ENCODE measurements around the gene TBX21.

Gene TBX21

GRCh38 chr17:47693731-47694580 lies 39.1 kb upstream of the TBX21 start, which contains the start of gene TBKBP1:
TBKBP1 (plus strand) TSS chr17:47694161; CDS start chr17:47696113, 1,952 bp downstream.
- DNase-seq (no peak), ATAC-seq (replicated peaks) (peak; percentile 33)
- Mint-ChIP-seq H3K4me1 (peaks cover 36 to 46% of the 10 kb centered on the region in 2 donors), H3K9me3 (no peaks in the 10 kb centered on the region), H3K27ac (peak within 1 kb of the TSS; percentile 91), H3K27me3 (no peaks in the 10 kb centered on the region), H3K4me3 (peak within 1 kb of the TSS; percentile 86 to 88), H3K36me3 (no peaks in the 10 kb centered on the region)

GRCh38 chr17:47694581-47695428 lies 38.2 kb upstream of the TBX21 start:
- DNase-seq (peak; percentile 51), ATAC-seq (replicated peaks) (peak; percentile 55 to 57)
- Mint-ChIP-seq H3K9me3 (no peaks in the 10 kb centered on the region), H3K27ac (peak overlapping the region; percentile 86), H3K27me3 (no peaks in the 10 kb centered on the region), H3K4me3 (peak overlapping the region; percentile 86 to 88), H3K4me1 (peaks cover 38 to 48% of the 10 kb centered on the region in 2 donors), H3K36me3 (no peaks in the 10 kb centered on the region)

DNA sequence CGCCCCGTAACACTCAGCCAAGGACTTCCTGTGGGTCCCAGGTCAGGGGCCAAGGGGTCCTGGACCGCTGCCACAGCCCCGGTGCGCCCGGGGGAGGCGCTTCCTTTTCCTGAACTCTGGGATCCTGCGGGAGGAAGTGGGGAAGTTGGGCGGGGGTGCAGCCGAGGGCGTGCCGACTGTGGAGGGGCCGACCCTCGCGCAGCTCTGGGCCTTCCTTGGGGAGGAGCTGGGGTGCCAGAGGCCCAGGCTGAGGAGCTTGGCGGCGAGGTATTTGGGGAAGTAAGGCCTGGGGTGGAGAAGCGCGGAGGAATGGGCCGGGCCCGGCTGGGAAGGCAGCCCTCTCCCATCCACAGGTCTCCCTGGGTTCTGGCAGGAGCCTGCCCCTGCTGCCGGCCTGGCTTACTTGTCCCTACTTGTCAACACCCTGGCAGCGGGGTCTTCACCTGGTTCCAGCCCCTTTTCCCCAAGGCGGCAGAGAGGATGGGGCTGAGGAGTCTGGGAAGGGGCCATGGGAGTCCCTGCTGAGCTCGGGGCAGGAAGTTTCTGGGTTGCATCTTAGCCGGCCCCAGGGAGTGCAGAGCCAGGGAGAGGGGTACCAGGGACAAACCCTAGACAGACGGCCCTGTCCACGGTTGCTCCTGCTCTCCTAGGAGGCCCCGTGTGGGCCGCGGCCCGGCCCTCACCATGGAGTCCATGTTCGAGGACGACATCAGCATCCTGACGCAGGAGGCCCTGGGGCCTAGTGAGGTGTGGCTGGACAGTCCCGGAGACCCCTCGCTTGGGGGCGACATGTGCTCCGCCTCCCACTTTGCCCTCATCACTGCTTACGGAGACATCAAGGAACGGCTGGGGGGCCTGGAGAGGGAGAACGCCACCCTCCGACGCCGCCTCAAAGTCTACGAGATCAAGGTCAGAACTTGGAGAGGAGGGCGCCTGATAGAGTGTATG lies 37.3 kb upstream of the TBX21 start:
- ATAC-seq (replicated peaks), result peak in 1 of 2 donors; percentile 13
- H3K27me3 Mint-ChIP-seq, result no peaks in the 10 kb centered on the region
- peaks cover 35 to 48% of the 10 kb centered on the region in 2 donors for H3K4me1 Mint-ChIP-seq

DNA sequence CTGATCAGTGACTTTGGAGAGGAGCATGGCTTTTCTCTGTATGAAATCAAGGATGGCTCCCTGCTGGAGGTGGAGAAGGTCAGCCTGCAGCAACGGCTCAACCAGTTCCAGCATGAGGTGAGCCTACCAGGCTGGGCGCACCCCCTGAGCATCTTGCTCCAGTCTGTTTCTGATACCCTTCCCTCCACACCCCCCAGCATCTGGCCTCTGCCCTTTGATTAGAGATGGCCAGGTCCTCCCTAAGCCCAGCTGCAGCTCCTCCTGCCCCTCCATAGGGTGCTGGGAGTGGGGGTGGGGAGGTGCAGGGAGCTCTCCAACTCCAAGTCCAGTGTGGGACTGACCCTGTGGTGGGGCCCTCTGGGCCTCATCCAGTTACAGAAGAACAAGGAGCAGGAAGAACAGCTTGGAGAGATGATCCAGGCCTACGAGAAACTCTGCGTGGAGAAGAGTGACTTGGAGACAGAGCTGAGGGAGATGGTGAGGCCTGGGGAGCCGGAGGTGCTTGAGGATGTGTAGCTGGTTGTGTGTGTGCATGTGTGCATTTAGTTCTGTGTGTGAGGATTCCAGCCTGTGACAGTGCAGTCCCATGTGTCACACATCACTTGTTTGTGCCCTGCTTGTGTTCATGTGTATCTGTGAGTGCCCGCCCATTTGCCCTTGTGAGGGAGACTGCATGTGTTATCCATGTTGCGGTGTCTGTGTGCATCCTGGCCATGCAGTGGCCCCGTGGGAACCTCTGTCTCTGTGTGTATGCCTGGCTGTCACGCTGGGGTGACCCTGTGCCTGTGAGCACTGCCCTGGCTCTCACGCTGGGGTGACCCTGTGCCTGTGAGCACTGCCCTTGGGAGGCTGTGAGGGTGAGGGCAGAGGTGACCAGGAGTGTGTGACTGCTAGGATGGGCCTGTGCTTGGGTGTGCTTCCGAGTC lies 36.1 kb upstream of the TBX21 start:
- H3K27ac Mint-ChIP-seq, result no peak overlapping the region
- H3K4me3 Mint-ChIP-seq, result no peak overlapping the region
- DNase-seq (no peak), ATAC-seq (replicated peaks) (no peak)
- H3K36me3 Mint-ChIP-seq, result no peaks in the 10 kb centered on the region
- H3K4me1 Mint-ChIP-seq, result peaks cover 42 to 57% of the 10 kb centered on the region in 2 donors
- H3K9me3 Mint-ChIP-seq, result no peaks in the 10 kb centered on the region
- H3K27me3 Mint-ChIP-seq, result no peaks in the 10 kb centered on the region

More for the DNA sequence above, 37.3 kb upstream of the TBX21 start:
- Mint-ChIP-seq H3K4me3 (peak overlapping the region; percentile 86 to 88), H3K27ac (peak overlapping the region; percentile 86), H3K36me3 (no peaks in the 10 kb centered on the region), H3K9me3 (no peaks in the 10 kb centered on the region)
- DNase-seq, result no peak

- Mint-ChIP-seq H3K4me3 (no peak overlapping the region), H3K4me1 (peaks cover 42 to 54% of the 10 kb centered on the region in 2 donors), H3K27me3 (no peaks in the 10 kb centered on the region), H3K9me3 (no peaks in the 10 kb centered on the region), H3K36me3 (no peaks in the 10 kb centered on the region), H3K27ac (no peak overlapping the region)
- DNase-seq, result no peak
- no peak for ATAC-seq (replicated peaks)
These were observed 34.9 kb upstream of the TBX21 start for GRCh38 chr17:47697906-47698711.

- ATAC-seq (replicated peaks), result peak; percentile 49 to 51
These were observed 34.1 kb upstream of the TBX21 start for GRCh38 chr17:47698749-47699535.

GRCh38 chr17:47699536-47699840 lies 33.5 kb upstream of the TBX21 start:
- peaks cover 51 to 61% of the 10 kb centered on the region in 2 donors for H3K4me1 Mint-ChIP-seq
- no peaks in the 10 kb centered on the region for H3K9me3 Mint-ChIP-seq
- no peak overlapping the region for H3K27ac Mint-ChIP-seq
- H3K27me3 Mint-ChIP-seq, result no peaks in the 10 kb centered on the region
- DNase-seq (no peak), ATAC-seq (replicated peaks) (no peak)
- H3K36me3 Mint-ChIP-seq, result no peaks in the 10 kb centered on the region
- H3K4me3 Mint-ChIP-seq, result no peak overlapping the region

More at GRCh38 chr17:47698749-47699535, 34.1 kb upstream of the TBX21 start:
- Mint-ChIP-seq H3K4me1 (peaks cover 46 to 56% of the 10 kb centered on the region in 2 donors), H3K36me3 (no peaks in the 10 kb centered on the region), H3K27ac (no peak overlapping the region), H3K9me3 (no peaks in the 10 kb centered on the region), H3K4me3 (no peak overlapping the region), H3K27me3 (no peaks in the 10 kb centered on the region)
- no peak for DNase-seq

DNA sequence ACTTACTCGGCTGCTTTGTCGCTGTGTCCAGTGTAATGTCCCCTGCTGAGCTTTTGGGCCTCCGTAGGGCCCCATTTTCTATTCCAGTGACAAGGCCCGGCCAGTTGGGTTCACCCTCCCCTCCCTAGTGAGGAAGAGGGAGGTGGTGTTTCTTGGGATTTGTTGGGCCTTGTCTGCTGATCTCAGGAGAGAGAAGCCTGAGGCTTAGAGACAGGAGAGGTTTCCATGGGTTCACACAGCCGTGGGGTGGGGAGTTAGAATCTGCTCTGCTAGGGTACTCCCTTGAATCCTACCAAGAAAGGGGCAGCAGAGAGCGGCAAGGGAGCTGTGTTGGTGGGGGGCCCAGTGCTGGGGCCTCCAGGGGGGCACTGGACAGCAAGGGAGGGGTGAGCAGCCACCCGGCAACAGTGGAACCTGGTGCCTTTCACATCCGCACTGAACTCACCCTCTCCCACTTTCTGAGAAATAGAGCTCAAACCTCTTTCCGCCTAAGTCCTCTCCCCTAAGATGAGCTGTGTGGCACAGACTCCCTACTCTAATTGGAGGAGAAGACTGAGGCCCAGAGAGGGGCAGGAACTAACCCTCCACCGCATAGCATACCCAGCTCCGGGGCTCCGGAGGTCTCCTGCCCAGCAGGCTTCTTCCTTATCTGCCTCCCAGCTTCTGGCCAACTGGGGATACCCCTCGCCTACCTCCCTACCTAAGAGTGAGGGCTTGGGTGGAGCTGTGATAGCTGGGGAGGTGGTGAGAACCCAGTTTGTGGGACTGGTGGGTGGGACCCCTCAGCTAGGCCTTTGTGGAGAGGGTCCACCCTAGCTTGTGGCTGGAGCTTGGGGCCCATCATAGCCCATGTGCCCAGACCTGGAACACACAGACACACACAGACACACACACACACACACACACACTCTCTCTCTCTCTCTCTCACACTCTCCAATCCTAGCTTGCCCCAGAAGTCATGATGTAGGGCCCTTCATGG lies 32.3 kb upstream of the TBX21 start:
- Mint-ChIP-seq H3K4me1 (peaks cover 55 to 63% of the 10 kb centered on the region in 2 donors), H3K27ac (peak overlapping the region; percentile 70), H3K27me3 (no peaks in the 10 kb centered on the region), H3K4me3 (no peak overlapping the region), H3K9me3 (no peaks in the 10 kb centered on the region), H3K36me3 (no peaks in the 10 kb centered on the region)
- ATAC-seq (replicated peaks) (no peak), DNase-seq (no peak)

- no peak for DNase-seq
- H3K9me3 Mint-ChIP-seq, result no peaks in the 10 kb centered on the region
- H3K36me3 Mint-ChIP-seq, result no peaks in the 10 kb centered on the region
- H3K4me3 Mint-ChIP-seq, result no peak overlapping the region
- peak overlapping the region; percentile 70 for H3K27ac Mint-ChIP-seq
- H3K4me1 Mint-ChIP-seq, result peaks cover 61 to 65% of the 10 kb centered on the region in 2 donors
- ATAC-seq (replicated peaks), result no peak
- H3K27me3 Mint-ChIP-seq, result no peaks in the 10 kb centered on the region
These were observed 31.4 kb upstream of the TBX21 start for GRCh38 chr17:47701608-47702007.

- H3K4me3 Mint-ChIP-seq, result no peak overlapping the region
- H3K4me1 Mint-ChIP-seq, result peaks cover 65 to 69% of the 10 kb centered on the region in 2 donors
- no peak overlapping the region for H3K27ac Mint-ChIP-seq
- ATAC-seq (replicated peaks), result no peak
- H3K27me3 Mint-ChIP-seq, result no peaks in the 10 kb centered on the region
- H3K9me3 Mint-ChIP-seq, result no peaks in the 10 kb centered on the region
- no peaks in the 10 kb centered on the region for H3K36me3 Mint-ChIP-seq
- no peak for DNase-seq
These were observed 30.5 kb upstream of the TBX21 start for GRCh38 chr17:47702391-47702995.

DNA sequence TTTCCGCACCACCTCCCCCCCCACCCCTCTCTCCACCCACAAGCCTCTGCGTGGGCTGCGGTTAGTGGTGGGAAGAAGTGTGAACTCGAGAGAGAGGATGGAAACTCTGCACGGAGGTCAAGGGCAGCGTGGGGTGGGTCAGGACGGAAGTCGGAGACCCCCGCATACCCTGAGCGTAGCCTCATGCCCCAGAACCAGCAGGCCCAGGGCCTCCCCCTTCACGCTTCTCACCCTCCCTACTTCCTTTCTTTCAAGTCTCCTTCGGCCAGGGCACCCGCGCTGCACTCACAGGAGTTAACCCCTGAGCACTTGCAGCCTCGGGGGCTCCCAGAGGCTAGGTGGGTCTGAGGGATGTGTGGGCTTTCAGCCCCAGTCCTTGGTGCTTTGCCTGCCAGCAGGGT lies 29.8 kb upstream of the TBX21 start:
- H3K9me3 Mint-ChIP-seq, result no peaks in the 10 kb centered on the region
- peak; percentile 47 to 50 for ATAC-seq (replicated peaks)
- H3K4me3 Mint-ChIP-seq, result peak overlapping the region; percentile 3 to 31
- no peaks in the 10 kb centered on the region for H3K27me3 Mint-ChIP-seq
- no peak overlapping the region for H3K27ac Mint-ChIP-seq
- H3K4me1 Mint-ChIP-seq, result peaks cover 64 to 69% of the 10 kb centered on the region in 2 donors
- no peaks in the 10 kb centered on the region for H3K36me3 Mint-ChIP-seq
- no peak for DNase-seq

All from stimulated activated naive B cell treated with anti-CD40 and anti-IgM and Interleukin-4, amounts not matched to agents 10 μg/mL and 1 μg/mL and 100 μg/mL, for 72 hours (primary cell).